SK-N-SH treated with all-trans-retinoic acid at 6 μM for 48 hours (cell line): ENCODE results near the gene MRGPRD.

Experiments
- ATAC-seq: fragments of 200-7000 bp; cut with Tn5 transposase; 3 replicates; pipeline ENCODE4 v1.9.1; 2020; ENCODE audit warnings: mild to moderate bottlenecking, moderate library complexity
- BACH2 ChIP-seq: fragments of 250-450 bp; sonication (Bioruptor Pico); IDR thresholded peaks from 2 replicates; pipeline ENCODE4 v1.9.0; 2021; ENCODE audit warnings: mild to moderate bottlenecking, borderline replicate concordance
- CSDC2 ChIP-seq: fragments of 250-450 bp; sonication (Bioruptor Pico); IDR thresholded peaks from 2 replicates; pipeline ENCODE4 v1.5.0; 2020; ENCODE audit warnings: mild to moderate bottlenecking, moderate library complexity
- GLIS3 ChIP-seq: fragments of 250-450 bp; sonication (Bioruptor Pico); IDR thresholded peaks from 2 replicates; pipeline ENCODE4 v1.5.0; 2020; ENCODE audit warnings: mild to moderate bottlenecking, moderate library complexity
- ISL1 ChIP-seq: fragments of 250-450 bp; sonication (Bioruptor Pico); IDR thresholded peaks from 2 replicates; pipeline ENCODE4 v2.1.2; 2022; ENCODE audit warnings: mild to moderate bottlenecking, moderate library complexity
- PPARA ChIP-seq: fragments of 250-450 bp; sonication (Bioruptor Pico); IDR thresholded peaks from 2 replicates; pipeline ENCODE4 v1.5.0; 2020; ENCODE audit warnings: mild to moderate bottlenecking, borderline replicate concordance
- SNAI2 ChIP-seq: fragments of 250-450 bp; sonication (Bioruptor Pico); IDR thresholded peaks from 2 replicates; pipeline ENCODE4 v1.5.0; 2020; ENCODE audit warnings: mild to moderate bottlenecking, moderate library complexity
- TCF4 ChIP-seq: fragments of 250-450 bp; sonication (Bioruptor Pico); IDR thresholded peaks from 2 replicates; pipeline ENCODE4 v1.8.0; 2021; ENCODE audit warnings: mild to moderate bottlenecking, moderate library complexity, borderline replicate concordance
- TOX ChIP-seq: fragments of 250-450 bp; sonication (Bioruptor Pico); IDR thresholded peaks from 2 replicates; pipeline ENCODE4 v1.8.0; 2021; ENCODE audit warnings: mild to moderate bottlenecking, moderate library complexity, borderline replicate concordance
- ZFP30 ChIP-seq: fragments of 450-650 bp; formaldehyde crosslinking; IDR thresholded peaks from 2 replicates; pipeline ENCODE4 v1.5.0; 2022; ENCODE audit warnings: mild to moderate bottlenecking, moderate library complexity
- ZNF70 ChIP-seq: fragments of 450-650 bp; formaldehyde crosslinking; IDR thresholded peaks from 2 replicates; pipeline ENCODE4 v1.5.0; 2020; ENCODE audit warnings: mild to moderate bottlenecking, moderate library complexity
- TF ChIP-seq, protein P1 (sequence below): fragments of 250-450 bp; sonication (Bioruptor Pico); IDR thresholded peaks from 2 replicates; pipeline ENCODE4 v1.5.1; 2021; ENCODE audit warnings: mild to moderate bottlenecking, moderate library complexity
- TF ChIP-seq, protein P2 (sequence below): fragments of 250-450 bp; sonication (Bioruptor Pico); IDR thresholded peaks from 2 replicates; pipeline ENCODE4 v1.5.0; 2020; ENCODE audit warnings: mild to moderate bottlenecking, moderate library complexity
- TF ChIP-seq, protein P3 (sequence below): fragments of 250-450 bp; sonication (Bioruptor Pico); IDR thresholded peaks from 2 replicates; pipeline ENCODE4 v1.5.1; 2020; ENCODE audit warnings: low read depth, mild to moderate bottlenecking, moderate library complexity
- TF ChIP-seq, protein P4 (sequence below): fragments of 250-450 bp; sonication (Bioruptor Pico); IDR thresholded peaks from 2 replicates; pipeline ENCODE4 v1.8.0; 2021; ENCODE audit warnings: low read depth, mild to moderate bottlenecking, moderate library complexity, borderline replicate concordance

The MRGPRD gene

DNA sequence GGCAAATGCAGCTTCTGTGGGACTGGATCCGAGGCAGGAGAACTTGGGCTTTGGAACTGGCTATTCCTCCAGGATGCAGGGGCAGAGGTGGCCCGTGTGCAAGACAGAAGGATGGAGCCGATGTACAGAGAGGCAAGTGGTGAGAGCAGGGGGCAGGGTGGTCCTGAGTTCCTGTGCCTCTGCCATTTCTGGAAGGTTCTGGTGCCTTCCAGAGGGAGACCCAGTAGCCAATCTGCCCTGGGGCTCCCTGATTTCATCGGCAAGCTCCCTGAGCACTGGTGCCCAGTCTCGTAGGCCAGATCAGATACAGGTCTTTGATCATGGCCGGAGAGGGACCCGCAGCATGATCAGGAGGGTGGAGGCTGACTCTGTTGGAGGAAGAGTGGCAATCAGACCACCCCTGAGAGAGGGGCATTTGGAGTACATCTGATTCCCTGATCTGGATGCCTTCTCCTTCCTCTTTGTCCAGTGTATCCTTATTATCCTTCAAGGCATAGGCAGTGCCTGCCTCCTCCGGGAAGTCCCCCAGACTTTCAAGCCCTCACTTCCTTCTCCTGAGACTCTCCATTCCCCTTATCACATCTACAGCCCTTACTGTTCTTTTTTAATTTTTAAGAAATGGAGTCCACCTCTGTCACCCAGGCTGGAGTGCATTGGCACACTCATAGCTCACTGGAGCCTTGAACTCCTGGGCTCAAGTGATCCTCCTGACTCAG, 9.7 kb downstream of the MRGPRD start:
- no peak for TF ChIP-seq CSDC2 (CRISPR knock-in tag)
- no peak for TF ChIP-seq ZFP30 (CRISPR knock-in tag)
- TF ChIP-seq BACH2 (CRISPR knock-in tag), result no peak
- no peak for TF ChIP-seq SNAI2 (CRISPR knock-in tag)
- TF ChIP-seq, protein P1, sequence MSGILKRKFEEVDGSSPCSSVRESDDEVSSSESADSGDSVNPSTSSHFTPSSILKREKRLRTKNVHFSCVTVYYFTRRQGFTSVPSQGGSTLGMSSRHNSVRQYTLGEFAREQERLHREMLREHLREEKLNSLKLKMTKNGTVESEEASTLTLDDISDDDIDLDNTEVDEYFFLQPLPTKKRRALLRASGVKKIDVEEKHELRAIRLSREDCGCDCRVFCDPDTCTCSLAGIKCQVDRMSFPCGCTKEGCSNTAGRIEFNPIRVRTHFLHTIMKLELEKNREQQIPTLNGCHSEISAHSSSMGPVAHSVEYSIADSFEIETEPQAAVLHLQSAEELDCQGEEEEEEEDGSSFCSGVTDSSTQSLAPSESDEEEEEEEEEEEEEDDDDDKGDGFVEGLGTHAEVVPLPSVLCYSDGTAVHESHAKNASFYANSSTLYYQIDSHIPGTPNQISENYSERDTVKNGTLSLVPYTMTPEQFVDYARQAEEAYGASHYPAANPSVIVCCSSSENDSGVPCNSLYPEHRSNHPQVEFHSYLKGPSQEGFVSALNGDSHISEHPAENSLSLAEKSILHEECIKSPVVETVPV (CRISPR knock-in tag), result no peak
- TF ChIP-seq GLIS3 (CRISPR knock-in tag), result no peak
- TF ChIP-seq ZNF70 (CRISPR knock-in tag), result no peak
- TF ChIP-seq, all 23 proteins: peak for 0
- ATAC-seq, result no peak

DNA sequence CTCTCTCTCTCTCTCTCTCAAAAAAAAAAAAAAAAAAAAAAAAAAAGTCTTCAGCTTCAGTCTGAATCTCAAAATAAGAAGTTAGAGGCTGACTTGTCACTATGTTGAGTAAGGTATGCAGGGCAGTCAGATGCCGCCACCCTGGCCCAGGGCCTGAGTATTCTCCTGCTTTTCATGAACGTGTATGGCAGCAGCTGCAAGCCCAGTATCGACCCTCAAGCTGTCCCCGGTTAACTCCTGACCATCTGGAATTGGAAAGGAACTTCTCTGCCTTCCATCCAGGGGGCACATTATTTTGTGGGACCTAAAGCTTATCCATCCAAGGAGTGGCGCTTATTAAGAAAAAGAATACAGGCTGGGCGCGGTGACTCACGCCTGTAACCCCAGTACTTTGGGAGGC, 11.4 kb downstream of the MRGPRD start:
- ATAC-seq, result no peak
- TF ChIP-seq, protein P2, sequence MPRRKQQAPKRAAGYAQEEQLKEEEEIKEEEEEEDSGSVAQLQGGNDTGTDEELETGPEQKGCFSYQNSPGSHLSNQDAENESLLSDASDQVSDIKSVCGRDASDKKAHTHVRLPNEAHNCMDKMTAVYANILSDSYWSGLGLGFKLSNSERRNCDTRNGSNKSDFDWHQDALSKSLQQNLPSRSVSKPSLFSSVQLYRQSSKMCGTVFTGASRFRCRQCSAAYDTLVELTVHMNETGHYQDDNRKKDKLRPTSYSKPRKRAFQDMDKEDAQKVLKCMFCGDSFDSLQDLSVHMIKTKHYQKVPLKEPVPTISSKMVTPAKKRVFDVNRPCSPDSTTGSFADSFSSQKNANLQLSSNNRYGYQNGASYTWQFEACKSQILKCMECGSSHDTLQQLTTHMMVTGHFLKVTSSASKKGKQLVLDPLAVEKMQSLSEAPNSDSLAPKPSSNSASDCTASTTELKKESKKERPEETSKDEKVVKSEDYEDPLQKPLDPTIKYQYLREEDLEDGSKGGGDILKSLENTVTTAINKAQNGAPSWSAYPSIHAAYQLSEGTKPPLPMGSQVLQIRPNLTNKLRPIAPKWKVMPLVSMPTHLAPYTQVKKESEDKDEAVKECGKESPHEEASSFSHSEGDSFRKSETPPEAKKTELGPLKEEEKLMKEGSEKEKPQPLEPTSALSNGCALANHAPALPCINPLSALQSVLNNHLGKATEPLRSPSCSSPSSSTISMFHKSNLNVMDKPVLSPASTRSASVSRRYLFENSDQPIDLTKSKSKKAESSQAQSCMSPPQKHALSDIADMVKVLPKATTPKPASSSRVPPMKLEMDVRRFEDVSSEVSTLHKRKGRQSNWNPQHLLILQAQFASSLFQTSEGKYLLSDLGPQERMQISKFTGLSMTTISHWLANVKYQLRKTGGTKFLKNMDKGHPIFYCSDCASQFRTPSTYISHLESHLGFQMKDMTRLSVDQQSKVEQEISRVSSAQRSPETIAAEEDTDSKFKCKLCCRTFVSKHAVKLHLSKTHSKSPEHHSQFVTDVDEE (CRISPR knock-in tag), result no peak
- TF ChIP-seq ISL1 (CRISPR knock-in tag) (no peak), PPARA (CRISPR knock-in tag) (no peak)

DNA sequence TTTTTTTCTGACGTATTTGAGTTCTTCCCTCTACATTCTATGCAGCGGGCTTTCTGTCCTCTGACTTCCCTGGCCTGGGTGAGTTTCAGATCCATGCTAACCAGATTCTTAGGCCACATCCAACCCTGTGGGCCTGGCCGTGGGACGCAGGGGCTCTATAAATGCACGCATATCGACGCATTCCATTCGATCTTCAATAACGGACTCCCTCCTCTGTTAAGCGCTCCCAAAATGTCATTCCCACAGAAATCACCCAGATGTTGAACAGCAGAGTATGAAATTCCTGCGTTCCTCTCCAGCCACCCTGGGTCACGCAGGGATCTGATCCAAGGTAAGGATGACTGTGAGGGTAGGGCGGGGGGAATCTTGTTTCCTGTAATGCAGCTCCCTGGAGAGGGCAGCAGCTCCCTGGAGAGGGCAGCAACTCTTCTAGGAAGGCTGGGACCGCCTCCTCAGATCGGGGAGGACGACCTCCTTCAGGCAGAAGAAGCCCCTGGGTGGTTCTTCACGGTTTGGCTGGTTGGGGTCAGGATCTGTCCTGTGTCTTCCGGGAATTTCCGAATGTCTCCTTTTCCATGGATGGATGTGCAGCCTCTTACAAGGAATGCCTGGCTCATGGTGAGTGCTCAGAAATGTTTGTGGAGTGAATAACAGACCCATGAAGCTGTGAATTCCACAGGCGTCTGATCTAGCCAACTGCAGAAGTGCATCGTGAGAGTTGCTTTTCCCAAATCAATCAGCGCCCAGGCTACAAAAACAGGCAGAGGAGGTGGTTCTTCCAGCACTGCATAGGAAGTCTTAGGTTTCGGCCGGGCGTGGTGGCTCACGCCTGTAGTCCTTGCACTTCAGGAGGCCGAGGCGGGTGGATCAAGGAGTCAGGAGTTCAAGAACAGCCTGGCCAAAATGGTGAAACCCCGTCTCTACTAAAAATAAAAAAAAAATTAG, 12.2 kb downstream of the MRGPRD start:
- ATAC-seq, result no peak
- TF ChIP-seq ZNF70 (CRISPR knock-in tag), result no peak

DNA sequence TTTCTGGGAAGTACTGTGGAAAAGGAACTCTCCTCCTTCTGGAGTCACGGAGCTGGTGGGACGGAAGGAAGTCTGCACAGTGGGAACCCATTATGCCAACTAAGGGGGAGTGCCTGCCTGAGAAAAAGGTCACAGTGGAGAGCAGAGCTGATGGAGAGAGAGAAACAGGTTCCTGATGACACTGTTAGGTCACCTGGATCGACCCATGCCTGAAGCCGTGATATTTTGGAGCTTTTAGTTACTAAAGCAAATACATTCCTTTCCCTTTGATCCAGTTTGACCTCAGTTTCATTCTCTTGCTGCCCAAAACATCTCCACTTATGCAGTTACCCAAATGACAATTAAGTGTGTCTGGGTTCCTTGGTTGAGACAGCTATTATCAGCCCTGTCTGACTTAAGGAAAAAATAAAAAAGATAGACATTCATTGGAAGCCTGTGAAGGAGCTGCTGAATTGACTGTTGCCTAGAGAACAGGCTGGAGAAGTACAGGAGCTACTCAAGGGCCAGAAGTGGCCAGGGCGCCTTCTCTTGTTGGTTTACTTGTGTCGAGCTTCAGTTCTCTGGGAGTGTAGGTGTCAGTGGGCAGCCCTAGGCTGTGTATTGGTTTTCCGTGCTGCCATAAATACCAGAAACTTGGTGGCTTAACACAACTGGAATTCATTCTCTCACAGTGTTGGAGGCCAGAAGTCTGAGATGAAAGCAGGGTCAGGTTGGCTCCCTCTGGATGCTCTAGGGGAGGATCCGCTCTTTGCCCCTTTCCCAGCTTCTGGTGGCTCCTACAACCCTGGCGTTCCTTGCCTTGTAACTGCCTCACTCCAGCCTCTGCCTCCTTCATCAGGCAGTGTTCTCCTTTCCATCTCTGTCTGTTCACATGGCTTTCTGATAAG, 13.6 kb downstream of the MRGPRD start:
- TF ChIP-seq PPARA (CRISPR knock-in tag) (no peak), GLIS3 (CRISPR knock-in tag) (no peak), TOX (CRISPR knock-in tag) (no peak), TCF4 (CRISPR knock-in tag) (no peak)
- TF ChIP-seq, protein P3, sequence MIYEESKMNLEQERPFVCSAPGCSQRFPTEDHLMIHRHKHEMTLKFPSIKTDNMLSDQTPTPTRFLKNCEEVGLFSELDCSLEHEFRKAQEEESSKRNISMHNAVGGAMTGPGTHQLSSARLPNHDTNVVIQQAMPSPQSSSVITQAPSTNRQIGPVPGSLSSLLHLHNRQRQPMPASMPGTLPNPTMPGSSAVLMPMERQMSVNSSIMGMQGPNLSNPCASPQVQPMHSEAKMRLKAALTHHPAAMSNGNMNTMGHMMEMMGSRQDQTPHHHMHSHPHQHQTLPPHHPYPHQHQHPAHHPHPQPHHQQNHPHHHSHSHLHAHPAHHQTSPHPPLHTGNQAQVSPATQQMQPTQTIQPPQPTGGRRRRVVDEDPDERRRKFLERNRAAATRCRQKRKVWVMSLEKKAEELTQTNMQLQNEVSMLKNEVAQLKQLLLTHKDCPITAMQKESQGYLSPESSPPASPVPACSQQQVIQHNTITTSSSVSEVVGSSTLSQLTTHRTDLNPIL (CRISPR knock-in tag), result no peak
- TF ChIP-seq, protein P2 (CRISPR knock-in tag), result no peak
- TF ChIP-seq, protein P1 (CRISPR knock-in tag), result no peak
- TF ChIP-seq, protein P4, sequence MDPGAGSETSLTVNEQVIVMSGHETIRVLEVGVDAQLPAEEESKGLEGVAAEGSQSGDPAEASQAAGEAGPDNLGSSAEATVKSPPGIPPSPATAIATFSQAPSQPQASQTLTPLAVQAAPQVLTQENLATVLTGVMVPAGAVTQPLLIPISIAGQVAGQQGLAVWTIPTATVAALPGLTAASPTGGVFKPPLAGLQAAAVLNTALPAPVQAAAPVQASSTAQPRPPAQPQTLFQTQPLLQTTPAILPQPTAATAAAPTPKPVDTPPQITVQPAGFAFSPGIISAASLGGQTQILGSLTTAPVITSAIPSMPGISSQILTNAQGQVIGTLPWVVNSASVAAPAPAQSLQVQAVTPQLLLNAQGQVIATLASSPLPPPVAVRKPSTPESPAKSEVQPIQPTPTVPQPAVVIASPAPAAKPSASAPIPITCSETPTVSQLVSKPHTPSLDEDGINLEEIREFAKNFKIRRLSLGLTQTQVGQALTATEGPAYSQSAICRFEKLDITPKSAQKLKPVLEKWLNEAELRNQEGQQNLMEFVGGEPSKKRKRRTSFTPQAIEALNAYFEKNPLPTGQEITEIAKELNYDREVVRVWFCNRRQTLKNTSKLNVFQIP (CRISPR knock-in tag), result no peak
- TF ChIP-seq, all 23 proteins: peak for 0
- no peak for ATAC-seq
